Measurements from ENCODE around the gene CORO2B. TPM values are rescaled to one million over a fixed set of nuclear protein-coding genes. Genes with fewer than 3 reads are reported as not detected.

Gene CORO2B
- total RNA-seq, 1 experiment from 2014 or later = 3.8 TPM

- no peaks in the 10 kb centered on the region for H3K36me3 ChIP-seq (ENCODE audit: insufficient read depth, low read length, poor library complexity, severe bottlenecking)
- BruUV-seq (replicated peaks) = no TSS peak
- intact Hi-C loops (cut with micrococcal nuclease; ENCODE audit: unreplicated experiment) = no loop called here
- DNase-seq (ENCODE audit: low spot score) = no peak
- H3K9me3 ChIP-seq (ENCODE audit: low read depth, low read length, poor library complexity, severe bottlenecking) = no peaks in the 10 kb centered on the region
- ChIA-PET CTCF (no interaction called here), POLR2A (ENCODE audit: low non-redundant PET) (no interaction called here)
- TF ChIP-seq EZH2 (IDR thresholded peaks at IDR 0.05; ENCODE audit: borderline replicate concordance, low read depth, low read length, poor library complexity, severe bottlenecking) (no peak), CTCF (conservative IDR thresholded peaks at IDR 0.05; ENCODE audit: low read depth, low read length) (no peak)
- no peak overlapping the region for H3K4me3 ChIP-seq (ENCODE audit: low read depth, low read length, poor library complexity, severe bottlenecking)
- H3K27ac ChIP-seq (ENCODE audit: low read depth, low read length, poor library complexity, severe bottlenecking) = no peak overlapping the region
- peaks cover 19% of the 10 kb centered on the region for H3K4me1 ChIP-seq (ENCODE audit: insufficient read depth, low read length, poor library complexity, severe bottlenecking)
- no peaks in the 10 kb centered on the region for H3K27me3 ChIP-seq (replicated peaks; ENCODE audit: insufficient read depth, low read depth, low read length, poor library complexity)
Observed at GRCh38 chr15:68626283-68626682, 47.5 kb downstream of the CORO2B start.

GRCh38 chr15:68626739-68627138, 47.9 kb downstream of the CORO2B start:
- Histone ChIP-seq H3K9me3 (ENCODE audit: low read depth, low read length, poor library complexity, severe bottlenecking) (no peaks in the 10 kb centered on the region), H3K27ac (ENCODE audit: low read depth, low read length, poor library complexity, severe bottlenecking) (no peak overlapping the region), H3K27me3 (replicated peaks; ENCODE audit: insufficient read depth, low read depth, low read length, poor library complexity) (no peaks in the 10 kb centered on the region), H3K4me1 (ENCODE audit: insufficient read depth, low read length, poor library complexity, severe bottlenecking) (peaks cover 15% of the 10 kb centered on the region), H3K4me3 (ENCODE audit: low read depth, low read length, poor library complexity, severe bottlenecking) (no peak overlapping the region), H3K36me3 (ENCODE audit: insufficient read depth, low read length, poor library complexity, severe bottlenecking) (no peaks in the 10 kb centered on the region)
- ChIA-PET CTCF (no interaction called here), POLR2A (ENCODE audit: low non-redundant PET) (no interaction called here)
- TF ChIP-seq EZH2 (IDR thresholded peaks at IDR 0.05; ENCODE audit: borderline replicate concordance, low read depth, low read length, poor library complexity, severe bottlenecking) = no peak
- no peak for TF ChIP-seq CTCF (conservative IDR thresholded peaks at IDR 0.05; ENCODE audit: low read depth, low read length)
- no TSS peak for BruUV-seq (replicated peaks)
- intact Hi-C loops (cut with micrococcal nuclease; ENCODE audit: unreplicated experiment) = no loop called here
- DNase-seq (ENCODE audit: low spot score) = no peak

- CTCF ChIA-PET = no interaction called here
- TF ChIP-seq CTCF (conservative IDR thresholded peaks at IDR 0.05; ENCODE audit: low read depth, low read length) = no peak
- TF ChIP-seq EZH2 (IDR thresholded peaks at IDR 0.05; ENCODE audit: borderline replicate concordance, low read depth, low read length, poor library complexity, severe bottlenecking) = no peak
- H3K4me3 ChIP-seq (ENCODE audit: low read depth, low read length, poor library complexity, severe bottlenecking) = no peak overlapping the region
- DNase-seq (ENCODE audit: low spot score) = no peak
- intact Hi-C loops (cut with micrococcal nuclease; ENCODE audit: unreplicated experiment) = no loop called here
- POLR2A ChIA-PET (ENCODE audit: low non-redundant PET) = no interaction called here
- H3K27ac ChIP-seq (ENCODE audit: low read depth, low read length, poor library complexity, severe bottlenecking) = no peak overlapping the region
- no TSS peak for BruUV-seq (replicated peaks)
- peaks cover 12% of the 10 kb centered on the region for H3K4me1 ChIP-seq (ENCODE audit: insufficient read depth, low read length, poor library complexity, severe bottlenecking)
- H3K27me3 ChIP-seq (replicated peaks; ENCODE audit: insufficient read depth, low read depth, low read length, poor library complexity) = no peaks in the 10 kb centered on the region
- H3K9me3 ChIP-seq (ENCODE audit: low read depth, low read length, poor library complexity, severe bottlenecking) = no peaks in the 10 kb centered on the region
- H3K36me3 ChIP-seq (ENCODE audit: insufficient read depth, low read length, poor library complexity, severe bottlenecking) = no peaks in the 10 kb centered on the region
Observed at GRCh38 chr15:68627476-68627875, 48.7 kb downstream of the CORO2B start.

All from A673 (cell line).